Spleen (tissue), 7 donors: ENCODE measurements around the gene PARD3.

Experiments
- CTCF ChIP-seq, 11 experiments: fragments of 200-600 bp in 7 of 11; fragments of 450-650 bp in 4 of 11; sonication (generic) in 4 of 11; IDR thresholded peaks in 8 of 11; conservative IDR thresholded peaks in 3 of 11; 1 replicate in 7 of 11; 2 replicates in 4 of 11; pipeline versions ENCODE4 v1.4.0 to v1.8.0; 2016 to 2021; ENCODE audit warnings: antibody characterized with exemption in 11 of 11, inconsistent platforms in 4 of 11, mild to moderate bottlenecking in 1 of 11
- POLR2A ChIP-seq, 3 donors: fragments of 450-650 bp; IDR thresholded peaks; one replicate each; pipeline ENCODE4 v1.5.1; 2017; ENCODE audit warnings: antibody characterized with exemption in 3 of 3, mild to moderate bottlenecking in 1 of 3
- POLR2AphosphoS5 ChIP-seq, 3 donors: sonication (generic); formaldehyde crosslinking; IDR thresholded peaks; one replicate each; pipeline ENCODE4 v1.5.1; 2017; ENCODE audit warnings: antibody characterized with exemption in 3 of 3
- donor health status: DM: no; HTN: no; CAD: no; lungs with moderate emphysema.
- donor health status: DM: no; HTN: no; CAD: no.
- donor health status: DM: no; HTN: no; CAD: no.

- TF ChIP-seq CTCF (IDR thresholded peaks at IDR 0.05 in 8 of 11, conservative IDR thresholded peaks at IDR 0.05 in 3 of 11), result no peak
- TF ChIP-seq POLR2A (IDR thresholded peaks at IDR 0.05), result no peak
- no peak for TF ChIP-seq POLR2AphosphoS5 (IDR thresholded peaks at IDR 0.05)
Observed at GRCh38 chr10:34260904-34261303, 554.2 kb downstream of the PARD3 start.
